HG03175 (cell line): ENCODE results near the gene NAXD.
A peak's percentile ranks its signal among the peaks of the same experiment; 100 is the strongest.

ENCODE experiments used
- ATAC-seq: cut with Tn5 transposase; IDR thresholded peaks from one replicate; pipeline ENCODE4 v1.9.1; 2021; ENCODE audit warnings: mild to moderate bottlenecking, moderate library complexity; ENCODE audit not compliant: unreplicated experiment

Gene NAXD

GRCh38 chr13:110643324-110643723, 28.0 kb downstream of the NAXD start:
- no peak for ATAC-seq

- ATAC-seq, result no peak
Observed at GRCh38 chr13:110643768-110644421, 28.6 kb downstream of the NAXD start.

GRCh38 chr13:110644892-110645521, 29.7 kb downstream of the NAXD start:
- peak; percentile 86 for ATAC-seq

- no peak for ATAC-seq
Observed at GRCh38 chr13:110645750-110646149, 30.4 kb downstream of the NAXD start.

GRCh38 chr13:110646442-110647364, 31.4 kb downstream of the NAXD start:
- no peak for ATAC-seq

- no peak for ATAC-seq
Observed at GRCh38 chr13:110647365-110647737, 32.0 kb downstream of the NAXD start.

GRCh38 chr13:110648146-110648819, 32.9 kb downstream of the NAXD start:
- ATAC-seq, result no peak

GRCh38 chr13:110648848-110649421, 33.6 kb downstream of the NAXD start:
- ATAC-seq, result no peak

- no peak for ATAC-seq
Observed at GRCh38 chr13:110649551-110649950, 34.2 kb downstream of the NAXD start.

GRCh38 chr13:110650436-110650835, 35.1 kb downstream of the NAXD start:
- ATAC-seq, result no peak

- ATAC-seq, result no peak
Observed at GRCh38 chr13:110651271-110651670, 35.9 kb downstream of the NAXD start.

- no peak for ATAC-seq
Observed at GRCh38 chr13:110651726-110652230, 36.4 kb downstream of the NAXD start.

- no peak for ATAC-seq
Observed at GRCh38 chr13:110652231-110652730, 36.9 kb downstream of the NAXD start.

GRCh38 chr13:110652764-110653163, 37.4 kb downstream of the NAXD start:
- ATAC-seq, result no peak

- ATAC-seq, result no peak
Observed at GRCh38 chr13:110653271-110653670, 37.9 kb downstream of the NAXD start.

GRCh38 chr13:110653851-110654250, 38.5 kb downstream of the NAXD start:
- no peak for ATAC-seq

GRCh38 chr13:110657196-110657595, 41.9 kb downstream of the NAXD start:
- no peak for ATAC-seq

- ATAC-seq, result peak; percentile 88
Observed at GRCh38 chr13:110658218-110658911, 43.0 kb downstream of the NAXD start.

GRCh38 chr13:110661256-110661655, 45.9 kb downstream of the NAXD start:
- no peak for ATAC-seq

GRCh38 chr13:110662091-110662490, 46.7 kb downstream of the NAXD start:
- ATAC-seq, result no peak
